GM21360 (cell line): Measurements from ENCODE around the gene AQP1.

Source experiments
- ATAC-seq: cut with Tn5 transposase; IDR thresholded peaks from one replicate; pipeline ENCODE4 v1.9.1; 2021; ENCODE audit warnings: mild to moderate bottlenecking, moderate library complexity; ENCODE audit not compliant: unreplicated experiment

The AQP1 gene

DNA sequence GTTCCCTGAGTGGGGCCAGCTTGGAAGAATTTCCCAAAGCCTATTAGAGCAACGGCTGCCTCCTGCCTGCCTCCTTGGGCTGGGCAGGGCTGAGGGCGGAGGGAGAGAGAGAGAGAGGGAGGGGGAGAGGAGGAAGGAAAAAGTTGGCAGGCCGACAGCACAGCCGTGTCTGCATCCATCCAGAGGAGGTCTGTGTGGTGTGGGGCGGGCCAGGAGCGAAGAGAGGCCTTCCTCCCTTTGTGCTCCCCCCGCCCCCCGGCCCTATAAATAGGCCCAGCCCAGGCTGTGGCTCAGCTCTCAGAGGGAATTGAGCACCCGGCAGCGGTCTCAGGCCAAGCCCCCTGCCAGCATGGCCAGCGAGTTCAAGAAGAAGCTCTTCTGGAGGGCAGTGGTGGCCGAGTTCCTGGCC, at the start of gene AQP1:
AQP1 (plus strand) TSS at position 293 of the 409 bp plus-strand sequence; CDS start at position 350, 57 bp downstream.
- ATAC-seq: no peak

DNA sequence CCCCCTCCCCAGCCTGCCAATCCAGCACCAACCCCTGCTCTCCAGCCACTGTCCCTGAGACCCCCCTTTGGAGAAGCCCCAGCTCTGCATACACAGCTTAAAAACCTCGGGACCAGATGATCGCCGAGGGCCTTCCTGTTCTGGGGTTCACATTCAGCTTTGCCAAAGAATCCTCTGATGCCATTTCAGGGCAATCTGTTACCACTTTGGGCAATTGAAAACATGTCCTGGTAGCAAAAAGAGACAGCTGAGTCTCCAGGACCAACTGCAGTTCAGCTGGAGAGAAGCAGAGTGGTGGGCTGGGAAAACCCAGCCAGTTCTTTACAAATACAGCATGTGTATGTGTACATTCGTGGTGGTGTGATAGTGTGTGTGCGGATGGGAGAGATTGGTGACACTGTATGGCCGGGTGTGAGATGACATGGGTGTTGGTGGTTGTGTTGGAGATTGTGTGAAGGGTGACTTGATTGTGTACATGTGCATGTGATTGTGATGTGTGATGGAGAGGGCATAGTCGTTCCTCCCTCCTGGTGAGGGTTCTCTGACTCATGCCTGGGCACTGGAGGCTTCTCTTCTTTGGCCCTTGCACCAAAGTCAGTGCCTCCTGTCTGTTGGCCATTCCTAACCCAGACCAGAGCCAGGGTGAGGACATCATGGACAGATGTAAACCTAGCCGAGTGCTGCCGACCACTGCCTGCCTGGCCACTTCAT, 48.5 kb upstream of the AQP1 start:
- ATAC-seq: no peak

DNA sequence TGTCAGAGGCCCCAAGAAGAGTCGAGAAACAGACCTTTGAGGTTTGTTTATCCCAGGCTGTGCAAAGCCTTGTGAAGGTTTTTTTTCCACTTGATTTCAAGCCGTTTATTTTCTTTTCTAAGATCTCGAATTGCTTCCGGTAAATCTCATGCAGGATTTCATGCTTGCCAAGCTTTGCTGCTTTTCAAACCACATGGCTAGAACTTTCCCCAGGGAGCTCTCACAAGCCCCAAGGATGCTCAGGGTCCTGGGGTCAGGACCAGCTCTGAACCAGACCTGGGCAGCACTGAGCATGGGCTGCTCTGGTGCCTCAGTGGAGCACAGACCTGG, 48.0 kb upstream of the AQP1 start:
- no peak for ATAC-seq

DNA sequence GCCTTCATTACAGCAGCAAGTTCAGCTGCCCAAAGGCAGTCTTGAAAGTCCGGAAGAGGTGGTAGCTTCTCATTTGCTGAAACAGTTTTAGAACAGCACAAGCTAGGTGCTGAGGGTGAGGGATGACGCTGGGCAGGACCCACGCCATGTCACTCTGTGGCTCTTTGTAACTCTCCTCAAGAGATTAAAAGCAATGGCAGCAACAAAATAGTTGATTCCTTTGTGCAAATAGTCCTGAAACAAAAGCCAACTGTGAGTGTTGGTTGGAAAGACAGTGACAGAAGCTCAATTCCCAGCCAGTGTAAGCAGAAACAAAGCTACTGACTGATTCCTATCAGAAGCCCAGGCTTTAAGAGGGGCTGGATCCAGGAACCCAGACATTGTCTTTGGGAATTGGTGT, 47.6 kb upstream of the AQP1 start:
- no peak for ATAC-seq

DNA sequence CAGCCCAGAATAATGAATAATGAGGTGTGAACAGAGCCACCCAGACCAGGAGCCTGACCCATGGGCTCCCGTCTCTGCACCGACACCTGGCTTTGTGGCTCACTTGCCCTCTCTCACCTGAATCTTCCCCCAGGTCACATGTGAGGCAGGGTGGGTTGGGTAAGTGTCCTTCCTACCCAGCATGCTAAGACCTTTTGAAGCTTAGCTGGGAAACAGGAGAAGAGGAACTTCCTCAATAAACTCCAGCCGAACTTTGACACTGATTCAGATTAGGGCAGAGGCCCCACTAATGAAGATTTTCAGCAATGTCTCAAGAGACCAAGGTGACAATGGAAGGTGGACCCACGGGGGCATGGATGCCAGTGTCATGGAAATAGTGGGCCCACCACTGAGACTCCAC, 46.6 kb upstream of the AQP1 start:
- ATAC-seq: no peak

DNA sequence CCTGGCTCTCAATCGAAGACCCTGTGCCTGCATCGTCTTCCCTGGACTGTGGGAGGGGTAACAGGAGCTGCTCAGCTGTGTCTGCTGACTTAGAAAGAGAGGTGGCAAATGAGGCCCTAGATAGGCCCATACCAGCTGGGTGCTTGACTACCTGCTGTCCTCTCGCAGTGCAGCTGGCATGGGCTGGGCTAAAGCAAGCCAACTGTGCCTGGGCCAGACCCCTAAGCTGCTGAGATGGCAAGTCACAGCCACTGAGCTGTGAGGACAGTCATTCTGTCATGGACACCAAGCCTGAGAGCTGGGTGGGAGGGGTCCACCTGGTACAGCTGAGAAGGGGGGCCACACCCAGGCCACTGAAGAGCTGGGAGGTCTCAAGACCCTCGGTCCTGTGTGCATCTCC, 45.8 kb upstream of the AQP1 start:
- no peak for ATAC-seq

DNA sequence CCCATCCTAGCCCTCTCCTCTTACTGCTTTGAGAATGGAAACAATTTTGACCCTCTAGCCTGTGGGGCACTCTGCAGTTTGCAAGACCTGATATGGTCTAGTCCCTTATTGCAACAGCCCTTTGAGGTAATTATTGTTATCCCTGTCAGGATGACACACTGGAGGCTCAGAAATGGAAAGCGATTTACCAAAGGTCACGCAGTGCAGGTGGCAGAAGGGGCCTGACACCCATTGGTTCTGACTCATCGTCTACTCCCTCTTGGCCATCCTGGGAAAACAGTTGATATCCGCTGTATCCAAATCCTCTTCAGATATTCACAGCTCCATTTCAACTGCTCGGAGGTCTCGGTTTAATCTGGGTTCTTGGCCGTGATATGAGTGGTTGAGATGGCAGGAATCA, 44.7 kb upstream of the AQP1 start:
- no peak for ATAC-seq

DNA sequence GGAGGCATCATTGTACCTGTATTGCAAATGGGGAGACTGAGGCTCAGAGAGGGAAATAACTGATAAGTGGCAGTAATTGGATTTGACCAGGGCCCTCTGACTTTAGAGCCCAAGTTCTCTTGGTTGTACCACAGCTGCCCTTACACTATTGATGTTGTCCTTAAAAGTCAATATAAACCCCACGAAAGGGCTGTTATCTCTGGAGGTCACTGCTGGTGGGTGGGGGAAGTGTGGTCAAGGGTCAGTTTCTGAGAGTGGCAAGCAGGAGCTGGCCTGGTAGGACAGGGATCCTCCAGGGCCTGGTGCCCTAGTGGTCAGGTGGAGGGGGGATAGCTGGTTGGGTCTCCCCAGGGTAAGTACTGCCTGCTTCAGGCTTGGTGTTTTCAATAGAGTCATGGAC, 44.2 kb upstream of the AQP1 start:
- ATAC-seq: no peak

DNA sequence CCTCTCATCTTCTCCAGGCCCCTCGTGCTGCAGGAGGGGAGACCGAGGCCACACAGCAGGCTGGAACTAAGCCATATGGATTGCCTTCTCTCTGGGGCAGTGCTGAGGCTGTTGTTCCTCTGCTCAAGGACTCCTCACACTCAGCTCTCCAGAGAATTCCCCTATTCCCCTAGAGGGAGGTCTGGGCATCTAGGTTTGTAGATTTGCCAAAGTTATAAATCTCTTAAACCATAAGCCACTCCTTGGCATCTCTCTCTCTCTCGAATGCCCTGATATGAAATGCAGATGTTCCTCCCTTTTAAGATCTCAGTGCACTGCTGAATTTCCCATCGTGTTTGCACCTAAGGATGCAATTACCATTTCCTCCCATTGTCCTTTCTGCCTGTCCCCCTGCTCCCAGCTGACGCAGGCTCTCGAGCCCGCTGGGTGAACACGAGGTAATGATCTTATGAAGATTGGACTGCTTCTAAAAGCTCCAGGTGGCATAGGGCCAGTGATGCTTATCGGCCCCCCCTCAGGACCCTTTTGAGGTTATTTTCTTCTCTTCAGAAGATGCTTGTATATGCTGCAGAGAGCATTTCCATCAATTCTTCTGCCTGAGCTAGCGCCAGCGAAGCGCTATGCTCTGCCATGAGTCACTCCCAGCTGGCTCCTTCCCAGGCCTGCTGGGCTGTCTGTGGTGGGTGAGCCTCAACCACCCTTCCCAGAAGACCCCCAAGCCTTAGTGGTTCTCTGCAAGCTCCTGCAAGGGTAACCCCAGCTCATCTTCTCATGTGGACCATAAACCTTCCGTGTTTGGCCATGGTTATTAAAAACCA, 41.6 kb upstream of the AQP1 start:
- ATAC-seq: no peak

DNA sequence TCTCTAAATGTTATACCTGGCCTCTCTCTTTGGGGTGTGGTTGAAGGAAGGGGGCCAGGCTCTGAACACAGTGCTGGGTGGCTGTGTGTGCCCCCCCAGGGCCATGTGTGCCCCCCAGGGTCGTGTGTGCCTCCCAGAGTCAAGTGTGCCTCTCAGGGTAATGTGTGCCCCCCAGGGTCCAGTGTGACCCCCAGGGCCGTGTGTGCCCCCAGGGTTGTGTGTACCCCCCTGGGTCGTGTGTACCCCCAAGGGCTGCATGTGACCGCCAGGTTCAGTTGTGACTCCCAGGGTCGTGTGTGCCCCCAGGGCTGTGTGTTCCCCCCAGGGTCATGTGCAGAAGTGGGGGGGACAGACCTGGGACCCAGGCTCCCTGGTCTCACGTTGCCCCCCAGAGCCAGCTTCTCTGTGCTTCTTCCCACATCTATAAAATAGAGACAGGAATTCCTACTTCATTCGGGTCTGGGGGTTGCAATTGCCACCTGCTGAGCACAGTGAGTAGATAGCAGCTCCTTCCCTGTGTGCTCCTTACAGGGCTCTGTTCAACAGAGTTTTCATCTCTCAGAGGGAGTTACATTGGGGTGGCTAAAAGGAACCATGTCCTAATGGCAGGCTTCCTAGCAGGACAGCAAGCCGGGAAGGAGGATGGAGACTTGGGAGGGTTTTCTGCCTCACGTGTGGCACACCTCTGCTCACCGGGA, 40.7 kb upstream of the AQP1 start:
- no peak for ATAC-seq

DNA sequence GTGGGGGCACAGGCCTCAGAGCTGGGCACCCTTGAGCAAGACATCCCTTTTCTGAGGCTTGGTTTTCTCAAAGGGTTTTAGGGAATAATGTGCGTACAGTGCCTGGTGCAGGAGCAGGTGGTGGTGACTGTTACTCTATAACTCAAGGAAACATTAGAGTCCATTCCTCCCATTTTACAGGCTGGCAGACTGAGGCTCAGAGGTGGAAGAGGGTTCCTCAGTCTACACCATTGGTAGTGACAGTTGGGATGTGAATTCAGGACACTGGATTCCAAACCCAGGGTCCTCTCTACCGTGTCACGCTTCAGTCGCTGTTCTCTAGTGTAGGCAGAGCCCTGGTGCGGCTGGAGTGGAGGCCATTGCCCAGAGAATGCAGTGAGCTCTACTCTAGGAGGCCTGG, 40.0 kb upstream of the AQP1 start:
- ATAC-seq: no peak

DNA sequence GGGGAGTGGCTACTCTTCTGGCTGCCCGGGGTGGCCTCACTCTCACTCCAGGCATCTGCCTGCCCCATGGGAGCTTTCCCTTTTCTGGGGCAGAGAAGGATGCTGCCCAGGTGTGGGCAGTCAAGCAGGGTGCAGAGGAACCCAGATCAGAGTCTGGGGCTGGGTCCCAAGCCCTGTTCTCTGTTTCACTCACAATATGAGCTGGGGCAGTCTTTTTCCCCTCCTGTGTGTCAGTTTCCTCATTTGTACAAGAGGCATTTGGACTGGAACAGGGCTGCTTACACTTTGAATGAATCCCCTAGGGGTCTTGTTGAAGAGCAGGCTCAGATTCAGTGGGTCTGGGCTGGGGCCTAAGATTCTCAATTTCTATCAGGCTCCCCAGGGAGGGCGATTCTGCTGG, 38.4 kb upstream of the AQP1 start:
- no peak for ATAC-seq

DNA sequence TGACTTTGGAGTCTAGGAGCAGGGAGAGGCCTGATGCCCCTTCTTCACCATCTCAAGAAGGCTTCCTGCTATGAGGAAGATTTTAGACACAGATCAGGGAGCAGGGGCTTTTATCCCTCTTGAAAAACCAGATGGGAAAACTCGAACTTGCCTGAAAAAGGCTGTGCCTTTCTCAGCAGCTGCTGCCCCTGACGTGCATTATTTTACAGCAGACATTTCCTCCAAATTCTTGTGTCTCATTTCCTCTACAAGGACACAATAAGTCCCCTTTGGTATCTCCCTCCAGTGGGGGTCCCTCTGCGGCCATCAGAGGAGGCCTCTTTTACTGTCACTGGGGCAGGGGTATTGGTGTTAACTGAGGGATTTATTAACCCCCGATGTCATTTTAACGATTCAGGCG, 38.0 kb upstream of the AQP1 start:
- no peak for ATAC-seq

DNA sequence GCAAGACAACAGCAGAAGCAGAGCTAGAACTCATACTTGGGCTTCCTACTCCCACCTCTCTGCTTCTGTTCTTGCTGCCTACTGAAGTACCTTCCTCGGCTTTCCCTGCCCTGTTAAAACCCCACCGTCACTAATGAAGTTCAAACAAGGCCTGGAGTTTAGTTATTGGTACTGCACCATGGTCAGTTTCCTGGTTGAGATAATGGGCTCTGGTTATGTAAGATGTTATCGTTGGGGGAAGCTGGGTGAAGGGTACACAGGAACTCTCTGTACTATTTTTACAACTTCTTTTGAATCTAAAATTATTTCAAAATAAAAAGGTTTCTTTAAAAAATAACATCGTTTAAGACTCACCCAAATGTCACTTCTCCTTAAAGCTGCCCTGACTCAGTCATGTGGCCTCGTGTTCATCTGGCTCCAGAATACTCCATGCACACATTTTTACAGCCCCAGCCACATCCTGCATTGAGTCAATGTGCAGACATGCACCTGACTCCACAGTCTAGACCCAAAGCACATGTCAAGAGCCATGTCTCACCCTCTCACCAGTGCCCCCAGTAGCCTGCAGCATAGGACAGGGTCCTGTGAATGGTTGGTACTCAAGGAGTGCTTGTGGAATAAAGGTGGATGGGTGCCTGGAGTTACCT, 36.9 kb upstream of the AQP1 start:
- ATAC-seq: no peak

DNA sequence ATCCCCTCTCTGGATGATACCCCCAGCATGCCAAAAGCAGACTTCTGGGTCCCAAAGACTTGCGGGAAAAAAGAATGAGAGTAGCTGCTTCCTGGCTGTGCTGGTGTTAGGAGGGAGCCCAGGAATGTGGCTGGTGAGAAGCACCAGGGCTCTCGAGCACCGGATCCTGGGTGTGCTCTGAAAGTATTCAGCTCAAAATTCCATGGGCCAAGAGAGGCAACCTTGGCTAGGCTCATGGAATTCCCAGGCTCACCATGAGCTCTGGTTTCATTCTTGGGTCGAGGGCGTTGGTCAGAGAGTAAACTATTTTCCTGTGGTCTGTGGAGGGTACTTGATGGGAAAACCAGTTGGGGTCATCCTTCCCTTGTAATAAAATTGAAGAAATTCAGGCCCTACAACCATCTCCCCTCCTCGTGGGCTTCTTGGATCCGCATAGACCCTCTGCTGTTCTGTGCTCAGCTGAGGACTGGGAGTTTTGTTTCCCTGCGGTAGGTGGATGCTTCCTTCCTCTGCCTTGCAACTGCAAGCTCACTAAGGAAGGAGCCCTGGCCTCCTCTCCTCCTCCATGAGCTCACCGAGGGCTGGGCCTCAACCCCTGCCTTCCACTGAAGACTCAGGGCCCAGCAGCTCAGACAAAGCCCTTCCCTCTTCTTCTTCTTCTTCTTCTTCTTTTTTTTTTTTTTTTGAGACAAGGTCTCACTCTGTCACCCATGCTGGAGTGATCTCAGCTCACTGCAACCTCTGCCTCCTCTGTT, 34.5 kb upstream of the AQP1 start:
- no peak for ATAC-seq

DNA sequence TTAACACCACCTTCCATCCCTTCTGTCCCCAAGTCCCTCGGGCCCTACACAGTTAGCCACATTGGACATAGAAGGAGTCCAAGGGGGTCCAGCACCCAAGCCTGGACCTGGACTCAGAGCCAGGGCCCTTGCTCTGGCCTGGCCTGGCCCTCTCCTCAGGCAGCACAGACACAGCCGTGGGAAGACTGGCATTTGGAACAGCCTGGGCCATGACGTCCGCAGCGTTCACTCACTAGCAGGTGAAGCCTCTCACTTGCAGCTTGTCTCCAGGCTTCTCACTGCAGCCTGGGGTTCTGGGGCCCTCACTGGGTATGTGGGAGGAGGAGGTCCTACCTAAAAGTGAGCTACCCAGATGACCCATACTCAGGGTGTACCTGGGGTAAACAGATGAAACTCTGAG, 33.7 kb upstream of the AQP1 start:
- no peak for ATAC-seq

DNA sequence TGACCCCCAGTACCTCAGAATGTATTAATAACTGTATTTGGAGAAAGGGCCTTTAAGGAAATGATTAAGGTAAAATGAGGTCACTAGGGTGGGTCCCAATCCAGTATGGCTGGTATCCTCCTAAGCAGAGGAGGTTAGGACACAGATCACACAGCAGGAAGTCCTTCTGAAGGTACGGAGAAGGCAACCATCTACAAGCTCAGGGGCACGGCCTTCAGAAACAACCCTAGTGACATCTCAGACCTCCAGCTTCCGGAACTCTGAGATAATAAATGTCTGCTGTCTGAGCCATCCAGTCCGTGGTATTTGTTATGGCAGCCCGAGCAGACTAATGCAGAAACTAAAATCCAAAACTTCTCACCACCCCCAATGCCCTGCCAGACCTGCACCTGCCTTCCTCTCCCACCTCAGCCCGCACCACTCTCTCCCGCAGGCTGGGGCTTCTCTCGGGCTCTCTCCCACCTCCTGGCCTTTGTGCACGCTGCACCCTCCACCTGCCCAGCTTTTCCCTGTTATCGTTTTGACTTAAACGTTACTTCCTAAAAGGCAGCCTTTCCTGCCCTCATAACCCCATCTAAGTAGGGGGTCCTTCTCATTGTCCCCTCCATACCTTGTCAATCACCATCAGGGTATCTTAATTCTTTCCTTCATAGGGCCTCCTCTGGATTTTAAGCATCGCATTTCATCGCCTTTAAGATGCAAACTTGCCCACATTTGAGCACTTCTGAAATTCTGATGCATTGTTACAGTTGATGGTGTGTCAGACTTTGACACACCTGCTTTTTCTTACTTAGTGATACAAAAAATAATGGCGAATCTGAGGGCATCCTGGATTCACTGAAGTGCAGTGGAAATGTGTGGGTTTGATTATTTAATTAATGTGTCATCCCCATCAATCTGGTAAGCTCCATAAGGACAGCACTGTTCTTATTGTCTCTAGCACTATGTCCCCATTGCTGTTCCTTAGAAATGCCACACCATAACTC, 32.2 kb upstream of the AQP1 start:
- ATAC-seq: no peak

DNA sequence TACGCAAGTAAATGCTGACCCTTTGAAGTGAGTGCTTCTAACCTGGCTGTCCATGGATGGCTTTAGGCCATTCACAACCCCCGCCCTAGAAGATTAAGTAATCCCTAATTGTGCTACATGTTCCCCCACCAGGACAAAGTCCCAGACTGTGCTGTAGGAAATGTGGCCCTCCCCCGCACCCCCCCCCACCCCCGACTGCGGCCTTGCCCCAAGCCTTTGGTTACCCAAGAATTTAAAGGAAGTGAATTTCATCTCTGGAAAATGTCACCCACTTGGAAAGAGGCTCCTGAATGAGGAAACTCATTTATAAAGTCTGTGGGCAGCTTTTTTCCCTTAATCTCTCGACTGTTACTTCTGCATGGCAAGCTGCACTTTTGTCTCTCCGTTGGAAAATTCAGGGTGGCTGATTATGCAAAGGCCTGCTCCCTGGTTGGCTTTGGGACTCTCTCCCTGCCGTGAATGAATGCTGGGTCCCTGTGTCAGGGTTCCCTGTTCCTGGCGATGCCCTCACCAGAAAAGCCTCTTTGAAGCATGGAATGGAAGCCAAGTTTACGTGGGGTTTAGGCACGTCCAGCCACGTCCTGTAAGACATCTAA, 31.4 kb upstream of the AQP1 start:
- no peak for ATAC-seq

DNA sequence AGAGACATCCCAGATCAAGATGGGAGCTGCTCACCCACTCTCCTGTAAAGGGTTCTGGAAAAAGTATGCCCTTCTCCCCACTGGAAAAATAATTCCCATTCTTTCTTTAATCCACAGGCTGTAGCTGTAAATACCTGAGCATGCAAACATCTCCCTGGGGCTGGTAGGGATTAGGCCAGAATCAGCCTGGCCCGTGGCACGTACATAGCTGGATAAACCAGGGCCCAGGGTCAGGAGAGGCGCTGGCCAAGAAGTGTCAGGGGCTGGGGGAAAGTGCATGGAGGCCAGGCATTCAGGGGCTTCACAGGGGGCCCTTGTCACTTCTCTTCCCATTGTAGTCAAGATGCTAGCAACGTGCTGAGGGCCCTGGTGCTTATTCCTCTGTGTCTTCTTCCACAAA, 30.7 kb upstream of the AQP1 start:
- no peak for ATAC-seq
